HEK293T (cell line): ENCODE data around the gene TSPAN7.

Experiments
- ARNT ChIP-seq: fragments of 450-650 bp; IDR thresholded peaks from 2 replicates; pipeline ENCODE4 v1.6.1; 2017; ENCODE audit warnings: mild to moderate bottlenecking
- BHLHE40 ChIP-seq: fragments of 450-650 bp; IDR thresholded peaks from 2 replicates; pipeline ENCODE4 v1.6.1; 2016; ENCODE audit warnings: mild to moderate bottlenecking, moderate library complexity, borderline replicate concordance
- CTBP1 ChIP-seq: fragments of 450-650 bp; IDR thresholded peaks from 2 replicates; pipeline ENCODE4 v1.6.1; 2016; ENCODE audit warnings: borderline replicate concordance
- FOXA1 ChIP-seq: fragments of 450-650 bp; IDR thresholded peaks from 2 replicates; pipeline ENCODE4 v1.6.1; 2016; ENCODE audit warnings: mild to moderate bottlenecking
- FOXM1 ChIP-seq: fragments of 450-650 bp; IDR thresholded peaks from 2 replicates; pipeline ENCODE4 v1.6.1; 2017; ENCODE audit warnings: mild to moderate bottlenecking, borderline replicate concordance
- L3MBTL2 ChIP-seq: fragments of 450-650 bp; conservative IDR thresholded peaks from 2 replicates; pipeline ENCODE4 v1.6.1; 2016; ENCODE audit warnings: mild to moderate bottlenecking
- LEF1 ChIP-seq: fragments of 450-650 bp; IDR thresholded peaks from 2 replicates; pipeline ENCODE4 v1.6.1; 2017; ENCODE audit warnings: mild to moderate bottlenecking, borderline replicate concordance
- SP1 ChIP-seq: fragments of 450-650 bp; IDR thresholded peaks from 2 replicates; pipeline ENCODE4 v1.6.1; 2017
- SUZ12 ChIP-seq: fragments of 450-650 bp; IDR thresholded peaks from 2 replicates; pipeline ENCODE4 v1.6.1; 2016; ENCODE audit warnings: mild to moderate bottlenecking
- TARDBP ChIP-seq: fragments of 450-650 bp; IDR thresholded peaks from 2 replicates; pipeline ENCODE4 v1.6.1; 2016
- ZNF384 ChIP-seq: fragments of 450-650 bp; IDR thresholded peaks from 2 replicates; pipeline ENCODE4 v1.6.1; 2016

- TF ChIP-seq FOXM1 (no peak), BHLHE40 (no peak), ARNT (no peak), FOXA1 (no peak), ZNF384 (no peak), TARDBP (no peak), SUZ12 (no peak), SP1 (no peak), CTBP1 (no peak), L3MBTL2 (no peak), LEF1 (no peak)
These were observed 108.1 kb downstream of the TSPAN7 start for GRCh38 chrX:38669428-38669827.
